Right lobe of liver (tissue), 4 donors: ENCODE data around the gene NUBP2.

Experiments used
- POLR2A ChIP-seq: fragments of 450-650 bp; IDR thresholded peaks from one replicate; pipeline ENCODE4 v1.6.1; 2017; ENCODE audit warnings: antibody characterized with exemption, mild to moderate bottlenecking
- TF ChIP-seq, protein P1 (sequence below), 4 donors: fragments of 200-600 bp in 3 of 4; fragments of 450-650 bp in 1 of 4; IDR thresholded peaks; one replicate each; pipeline versions ENCODE4 v1.5.1 to v1.8.0; 2016 to 2022; ENCODE audit warnings: antibody characterized with exemption in 4 of 4, mild to moderate bottlenecking in 2 of 4
- donor health status: DM: no; HTN: no; CAD: no.
- donor health status: DM: no; HTN: no; CAD: no.
- donor health status: DM: no; HTN: yes; CAD: no.

DNA sequence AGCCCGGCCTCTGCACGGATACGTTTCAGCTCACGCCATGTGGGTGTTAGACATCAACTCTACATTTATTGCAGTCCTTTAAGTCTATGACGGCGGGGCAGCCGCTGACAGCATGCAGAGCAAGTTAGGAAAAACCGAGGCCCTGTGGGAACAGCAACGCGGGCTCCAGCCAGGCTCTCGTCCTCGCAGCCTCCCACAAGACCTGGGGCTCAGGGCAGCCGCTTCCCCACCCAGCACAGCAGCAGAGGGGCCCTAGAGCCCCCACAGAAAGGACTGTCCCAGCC, 6.1 kb upstream of the NUBP2 start:
- no peak for TF ChIP-seq POLR2A
- TF ChIP-seq, protein P1, sequence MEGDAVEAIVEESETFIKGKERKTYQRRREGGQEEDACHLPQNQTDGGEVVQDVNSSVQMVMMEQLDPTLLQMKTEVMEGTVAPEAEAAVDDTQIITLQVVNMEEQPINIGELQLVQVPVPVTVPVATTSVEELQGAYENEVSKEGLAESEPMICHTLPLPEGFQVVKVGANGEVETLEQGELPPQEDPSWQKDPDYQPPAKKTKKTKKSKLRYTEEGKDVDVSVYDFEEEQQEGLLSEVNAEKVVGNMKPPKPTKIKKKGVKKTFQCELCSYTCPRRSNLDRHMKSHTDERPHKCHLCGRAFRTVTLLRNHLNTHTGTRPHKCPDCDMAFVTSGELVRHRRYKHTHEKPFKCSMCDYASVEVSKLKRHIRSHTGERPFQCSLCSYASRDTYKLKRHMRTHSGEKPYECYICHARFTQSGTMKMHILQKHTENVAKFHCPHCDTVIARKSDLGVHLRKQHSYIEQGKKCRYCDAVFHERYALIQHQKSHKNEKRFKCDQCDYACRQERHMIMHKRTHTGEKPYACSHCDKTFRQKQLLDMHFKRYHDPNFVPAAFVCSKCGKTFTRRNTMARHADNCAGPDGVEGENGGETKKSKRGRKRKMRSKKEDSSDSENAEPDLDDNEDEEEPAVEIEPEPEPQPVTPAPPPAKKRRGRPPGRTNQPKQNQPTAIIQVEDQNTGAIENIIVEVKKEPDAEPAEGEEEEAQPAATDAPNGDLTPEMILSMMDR (IDR thresholded peaks at IDR 0.05), result no peak
